ENCODE data around the gene CDH4.

GRCh38 chr20:61871913-61872312 lies 619.9 kb downstream of the CDH4 start:
- TF ChIP-seq, protein P1, sequence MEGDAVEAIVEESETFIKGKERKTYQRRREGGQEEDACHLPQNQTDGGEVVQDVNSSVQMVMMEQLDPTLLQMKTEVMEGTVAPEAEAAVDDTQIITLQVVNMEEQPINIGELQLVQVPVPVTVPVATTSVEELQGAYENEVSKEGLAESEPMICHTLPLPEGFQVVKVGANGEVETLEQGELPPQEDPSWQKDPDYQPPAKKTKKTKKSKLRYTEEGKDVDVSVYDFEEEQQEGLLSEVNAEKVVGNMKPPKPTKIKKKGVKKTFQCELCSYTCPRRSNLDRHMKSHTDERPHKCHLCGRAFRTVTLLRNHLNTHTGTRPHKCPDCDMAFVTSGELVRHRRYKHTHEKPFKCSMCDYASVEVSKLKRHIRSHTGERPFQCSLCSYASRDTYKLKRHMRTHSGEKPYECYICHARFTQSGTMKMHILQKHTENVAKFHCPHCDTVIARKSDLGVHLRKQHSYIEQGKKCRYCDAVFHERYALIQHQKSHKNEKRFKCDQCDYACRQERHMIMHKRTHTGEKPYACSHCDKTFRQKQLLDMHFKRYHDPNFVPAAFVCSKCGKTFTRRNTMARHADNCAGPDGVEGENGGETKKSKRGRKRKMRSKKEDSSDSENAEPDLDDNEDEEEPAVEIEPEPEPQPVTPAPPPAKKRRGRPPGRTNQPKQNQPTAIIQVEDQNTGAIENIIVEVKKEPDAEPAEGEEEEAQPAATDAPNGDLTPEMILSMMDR (IDR thresholded peaks at IDR 0.05) = no peak
- TF ChIP-seq, protein P2, sequence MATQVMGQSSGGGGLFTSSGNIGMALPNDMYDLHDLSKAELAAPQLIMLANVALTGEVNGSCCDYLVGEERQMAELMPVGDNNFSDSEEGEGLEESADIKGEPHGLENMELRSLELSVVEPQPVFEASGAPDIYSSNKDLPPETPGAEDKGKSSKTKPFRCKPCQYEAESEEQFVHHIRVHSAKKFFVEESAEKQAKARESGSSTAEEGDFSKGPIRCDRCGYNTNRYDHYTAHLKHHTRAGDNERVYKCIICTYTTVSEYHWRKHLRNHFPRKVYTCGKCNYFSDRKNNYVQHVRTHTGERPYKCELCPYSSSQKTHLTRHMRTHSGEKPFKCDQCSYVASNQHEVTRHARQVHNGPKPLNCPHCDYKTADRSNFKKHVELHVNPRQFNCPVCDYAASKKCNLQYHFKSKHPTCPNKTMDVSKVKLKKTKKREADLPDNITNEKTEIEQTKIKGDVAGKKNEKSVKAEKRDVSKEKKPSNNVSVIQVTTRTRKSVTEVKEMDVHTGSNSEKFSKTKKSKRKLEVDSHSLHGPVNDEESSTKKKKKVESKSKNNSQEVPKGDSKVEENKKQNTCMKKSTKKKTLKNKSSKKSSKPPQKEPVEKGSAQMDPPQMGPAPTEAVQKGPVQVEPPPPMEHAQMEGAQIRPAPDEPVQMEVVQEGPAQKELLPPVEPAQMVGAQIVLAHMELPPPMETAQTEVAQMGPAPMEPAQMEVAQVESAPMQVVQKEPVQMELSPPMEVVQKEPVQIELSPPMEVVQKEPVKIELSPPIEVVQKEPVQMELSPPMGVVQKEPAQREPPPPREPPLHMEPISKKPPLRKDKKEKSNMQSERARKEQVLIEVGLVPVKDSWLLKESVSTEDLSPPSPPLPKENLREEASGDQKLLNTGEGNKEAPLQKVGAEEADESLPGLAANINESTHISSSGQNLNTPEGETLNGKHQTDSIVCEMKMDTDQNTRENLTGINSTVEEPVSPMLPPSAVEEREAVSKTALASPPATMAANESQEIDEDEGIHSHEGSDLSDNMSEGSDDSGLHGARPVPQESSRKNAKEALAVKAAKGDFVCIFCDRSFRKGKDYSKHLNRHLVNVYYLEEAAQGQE (IDR thresholded peaks at IDR 0.05; ENCODE audit: insufficient read depth in 1 of 2, low read depth in 2 of 2, low read length in 1 of 2) = no peak
- TF ChIP-seq POLR2AphosphoS5 (IDR thresholded peaks at IDR 0.05; ENCODE audit: low read depth, low read length) (no peak), TCF7L2 (IDR thresholded peaks at IDR 0.05; ENCODE audit: low read depth, low read length) (no peak)
